ENCODE measurements around the gene SGCA. TPM values are rescaled to one million over a fixed set of nuclear protein-coding genes. Genes with fewer than 3 reads are reported as not detected.

The SGCA gene
- total RNA-seq, 1 donor from 2014 or later = 12.0 TPM

DNA sequence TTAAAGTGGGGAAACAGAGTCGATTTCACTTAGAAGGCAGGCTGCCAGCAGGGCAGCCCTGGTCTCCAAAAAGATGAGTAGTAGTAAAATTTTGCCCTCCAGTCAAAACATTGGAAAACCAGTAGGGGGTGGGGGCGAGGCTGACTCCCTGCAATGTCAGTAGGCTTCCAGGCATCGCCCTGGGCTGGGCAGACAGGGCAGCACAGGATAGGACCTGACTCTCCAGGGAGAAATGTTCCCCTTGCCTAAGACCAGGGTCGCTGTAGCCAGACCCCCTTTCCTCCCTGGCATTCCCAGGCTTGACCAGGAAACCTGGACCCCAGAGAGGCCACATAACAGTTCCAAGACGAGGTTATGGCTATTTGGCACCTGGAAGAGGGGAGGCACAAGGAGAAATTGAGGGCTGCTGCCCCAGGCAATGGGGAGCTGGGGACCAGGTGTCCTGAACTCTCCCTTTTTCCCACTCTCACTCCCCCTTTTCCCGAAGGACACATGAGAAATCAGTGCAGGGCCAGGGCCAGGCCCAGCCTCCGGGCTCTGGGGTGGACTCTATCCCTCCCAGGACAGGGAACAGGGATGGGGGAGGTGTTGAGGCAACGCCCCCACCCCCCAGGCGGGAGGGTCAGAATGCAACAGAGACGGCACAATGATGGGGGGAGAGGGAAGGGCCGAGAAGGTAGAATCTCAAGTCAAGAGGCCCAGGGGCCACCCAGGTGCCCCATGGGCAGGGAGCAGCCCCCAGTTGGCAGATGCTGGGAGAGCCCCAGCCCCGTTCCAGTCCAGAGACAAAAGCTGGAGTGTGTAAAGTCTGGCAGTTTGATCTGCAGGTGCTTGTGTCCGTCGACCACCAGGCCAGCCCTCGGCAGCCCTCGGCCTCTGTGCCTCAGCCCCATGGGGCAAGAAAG is 31.3 kb upstream of the SGCA start:
- H3K36me3 Mint-ChIP-seq (ENCODE audit: unreplicated experiment) = peaks cover 33% of the 10 kb centered on the region
- H3K4me1 Mint-ChIP-seq (ENCODE audit: unreplicated experiment) = peaks cover 53% of the 10 kb centered on the region
- no peaks in the 10 kb centered on the region for H3K9me3 Mint-ChIP-seq (ENCODE audit: unreplicated experiment)
- peak overlapping the region; percentile 57 for H3K27ac Mint-ChIP-seq (ENCODE audit: unreplicated experiment)
- DNase-seq (ENCODE audit: extremely low spot score, unreplicated experiment) = no peak
- H3K4me3 Mint-ChIP-seq (ENCODE audit: unreplicated experiment) = no peak overlapping the region
- TF ChIP-seq, protein P1, sequence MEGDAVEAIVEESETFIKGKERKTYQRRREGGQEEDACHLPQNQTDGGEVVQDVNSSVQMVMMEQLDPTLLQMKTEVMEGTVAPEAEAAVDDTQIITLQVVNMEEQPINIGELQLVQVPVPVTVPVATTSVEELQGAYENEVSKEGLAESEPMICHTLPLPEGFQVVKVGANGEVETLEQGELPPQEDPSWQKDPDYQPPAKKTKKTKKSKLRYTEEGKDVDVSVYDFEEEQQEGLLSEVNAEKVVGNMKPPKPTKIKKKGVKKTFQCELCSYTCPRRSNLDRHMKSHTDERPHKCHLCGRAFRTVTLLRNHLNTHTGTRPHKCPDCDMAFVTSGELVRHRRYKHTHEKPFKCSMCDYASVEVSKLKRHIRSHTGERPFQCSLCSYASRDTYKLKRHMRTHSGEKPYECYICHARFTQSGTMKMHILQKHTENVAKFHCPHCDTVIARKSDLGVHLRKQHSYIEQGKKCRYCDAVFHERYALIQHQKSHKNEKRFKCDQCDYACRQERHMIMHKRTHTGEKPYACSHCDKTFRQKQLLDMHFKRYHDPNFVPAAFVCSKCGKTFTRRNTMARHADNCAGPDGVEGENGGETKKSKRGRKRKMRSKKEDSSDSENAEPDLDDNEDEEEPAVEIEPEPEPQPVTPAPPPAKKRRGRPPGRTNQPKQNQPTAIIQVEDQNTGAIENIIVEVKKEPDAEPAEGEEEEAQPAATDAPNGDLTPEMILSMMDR (IDR thresholded peaks at IDR 0.05) = no peak
- H3K27me3 Mint-ChIP-seq (ENCODE audit: unreplicated experiment) = no peaks in the 10 kb centered on the region

- no peaks in the 10 kb centered on the region for H3K27me3 Mint-ChIP-seq (ENCODE audit: unreplicated experiment)
- TF ChIP-seq, protein P1 (IDR thresholded peaks at IDR 0.05) = no peak
- H3K27ac Mint-ChIP-seq (ENCODE audit: unreplicated experiment) = peak overlapping the region; percentile 44
- no peak for DNase-seq (ENCODE audit: extremely low spot score, unreplicated experiment)
- no peak overlapping the region for H3K4me3 Mint-ChIP-seq (ENCODE audit: unreplicated experiment)
- H3K9me3 Mint-ChIP-seq (ENCODE audit: unreplicated experiment) = no peaks in the 10 kb centered on the region
- H3K4me1 Mint-ChIP-seq (ENCODE audit: unreplicated experiment) = peaks cover 57% of the 10 kb centered on the region
- peaks cover 43% of the 10 kb centered on the region for H3K36me3 Mint-ChIP-seq (ENCODE audit: unreplicated experiment)
Measured at GRCh38 chr17:50135316-50136095, 30.3 kb upstream of the SGCA start.

DNA sequence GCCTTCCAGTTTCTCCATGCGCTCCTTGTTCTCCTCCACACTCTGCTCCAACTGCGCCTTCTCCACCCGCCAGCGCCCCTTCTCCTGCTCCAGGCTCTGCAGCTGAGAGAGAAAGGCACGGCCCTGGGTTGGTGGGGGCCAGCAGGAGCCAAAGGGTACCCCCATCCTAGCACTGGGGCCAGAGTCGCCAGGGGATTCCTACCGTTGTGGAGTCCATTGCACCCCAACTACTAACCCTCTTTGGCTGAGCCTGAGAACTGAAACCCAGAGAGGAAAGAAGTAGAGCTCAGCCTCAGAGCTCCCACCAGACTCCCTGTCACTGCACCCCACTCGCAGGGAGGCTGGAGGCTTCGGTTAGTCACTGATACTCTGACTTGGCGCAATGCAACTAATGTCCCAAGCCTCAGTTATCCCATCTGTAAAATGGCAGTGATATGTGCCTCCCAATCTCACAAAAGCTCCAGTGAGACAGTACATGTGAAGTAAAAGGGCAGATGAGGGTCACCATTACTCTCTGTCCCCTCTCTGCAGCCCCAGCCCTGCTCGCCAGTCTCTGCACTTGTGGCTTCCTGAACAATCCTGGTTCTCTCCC is 29.6 kb upstream of the SGCA start:
- H3K36me3 Mint-ChIP-seq (ENCODE audit: unreplicated experiment) = peaks cover 49% of the 10 kb centered on the region
- TF ChIP-seq, protein P1 (IDR thresholded peaks at IDR 0.05) = no peak

DNA sequence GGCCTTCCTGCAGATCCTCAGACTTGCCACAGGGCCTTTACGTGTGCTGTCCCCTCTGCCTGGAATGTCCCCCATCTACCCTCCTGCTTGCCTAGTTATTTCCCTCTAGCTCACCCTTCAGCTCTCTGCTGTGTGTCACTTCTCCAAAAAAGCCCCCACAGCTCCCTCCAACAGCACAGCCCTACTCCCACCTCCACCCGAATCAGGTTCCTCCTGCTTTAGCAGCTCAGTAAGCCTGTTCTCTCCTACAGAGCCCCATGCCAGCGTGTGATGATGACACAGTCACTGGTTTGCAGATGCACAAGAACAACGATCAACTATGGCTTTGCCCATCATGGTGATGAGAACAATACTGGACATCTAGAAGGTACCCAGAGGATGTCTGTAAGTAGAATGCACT is 28.8 kb upstream of the SGCA start:
- no peak overlapping the region for H3K4me3 Mint-ChIP-seq (ENCODE audit: unreplicated experiment)
- H3K27ac Mint-ChIP-seq (ENCODE audit: unreplicated experiment) = peak overlapping the region; percentile 47
- no peak for DNase-seq (ENCODE audit: extremely low spot score, unreplicated experiment)
- H3K9me3 Mint-ChIP-seq (ENCODE audit: unreplicated experiment) = no peaks in the 10 kb centered on the region
- TF ChIP-seq, protein P1 (IDR thresholded peaks at IDR 0.05) = no peak
- no peaks in the 10 kb centered on the region for H3K27me3 Mint-ChIP-seq (ENCODE audit: unreplicated experiment)
- H3K36me3 Mint-ChIP-seq (ENCODE audit: unreplicated experiment) = peaks cover 57% of the 10 kb centered on the region
- H3K4me1 Mint-ChIP-seq (ENCODE audit: unreplicated experiment) = peaks cover 48% of the 10 kb centered on the region

More for the DNA sequence above, 29.6 kb upstream of the SGCA start:
- Mint-ChIP-seq H3K9me3 (ENCODE audit: unreplicated experiment) (no peaks in the 10 kb centered on the region), H3K4me1 (ENCODE audit: unreplicated experiment) (peaks cover 52% of the 10 kb centered on the region), H3K27me3 (ENCODE audit: unreplicated experiment) (no peaks in the 10 kb centered on the region), H3K4me3 (ENCODE audit: unreplicated experiment) (no peak overlapping the region), H3K27ac (ENCODE audit: unreplicated experiment) (peak overlapping the region; percentile 47)
- DNase-seq (ENCODE audit: extremely low spot score, unreplicated experiment) = no peak
